ENCODE measurements around the gene CPXM2. TPM values are rescaled to one million over a fixed set of nuclear protein-coding genes. Genes with fewer than 3 reads are reported as not detected.

Gene CPXM2
- polyA plus RNA-seq, 2 donors: 1.5 to 4.2 TPM

GRCh38 chr10:123800289-123800688, 91.3 kb downstream of the CPXM2 start:
- H3K36me3 ChIP-seq (ENCODE audit: control insufficient read depth in 2 of 2, insufficient read depth in 2 of 2, low read length in 1 of 2): no peaks in the 10 kb centered on the region
- WGBS, 2 donors: 16 to 20% methylated on average over 9 of the region's 9 CpGs
- H3K4me3 ChIP-seq (ENCODE audit: low read depth in 1 of 2, low read length in 2 of 2): no peak overlapping the region
- no peaks in the 10 kb centered on the region for H3K9me3 ChIP-seq (ENCODE audit: control insufficient read depth in 2 of 2, insufficient read depth in 1 of 2, low read depth in 1 of 2, low read length in 1 of 2)
- H3K27ac ChIP-seq (ENCODE audit: low read depth in 2 of 2, low read length in 1 of 2): peak overlapping the region in 1 of 2 donors; percentile 57
- H3K27me3 ChIP-seq (ENCODE audit: control insufficient read depth in 1 of 2, insufficient read depth in 2 of 2, low read length in 2 of 2): no peaks in the 10 kb centered on the region
- peaks cover 0 to 2% of the 10 kb centered on the region in 2 donors for H3K4me1 ChIP-seq (ENCODE audit: control insufficient read depth in 2 of 2, insufficient read depth in 2 of 2, low read length in 1 of 2)

- Histone ChIP-seq H3K4me3 (ENCODE audit: low read depth in 1 of 2, low read length in 2 of 2) (no peak overlapping the region), H3K9me3 (ENCODE audit: control insufficient read depth in 2 of 2, insufficient read depth in 1 of 2, low read depth in 1 of 2, low read length in 1 of 2) (no peaks in the 10 kb centered on the region), H3K36me3 (ENCODE audit: control insufficient read depth in 2 of 2, insufficient read depth in 2 of 2, low read length in 1 of 2) (no peaks in the 10 kb centered on the region), H3K27me3 (ENCODE audit: control insufficient read depth in 1 of 2, insufficient read depth in 2 of 2, low read length in 2 of 2) (no peaks in the 10 kb centered on the region), H3K4me1 (ENCODE audit: control insufficient read depth in 2 of 2, insufficient read depth in 2 of 2, low read length in 1 of 2) (peaks cover 0 to 2% of the 10 kb centered on the region in 2 donors), H3K27ac (ENCODE audit: low read depth in 2 of 2, low read length in 1 of 2) (no peak overlapping the region)
- 68 to 69% methylated on average over 1 of the region's 1 CpG for WGBS, 2 donors
Measured at GRCh38 chr10:123798856-123799255, 92.8 kb downstream of the CPXM2 start.

- Histone ChIP-seq H3K36me3 (ENCODE audit: control insufficient read depth in 2 of 2, insufficient read depth in 2 of 2, low read length in 1 of 2) (no peaks in the 10 kb centered on the region), H3K27me3 (ENCODE audit: control insufficient read depth in 1 of 2, insufficient read depth in 2 of 2, low read length in 2 of 2) (no peaks in the 10 kb centered on the region), H3K4me3 (ENCODE audit: low read depth in 1 of 2, low read length in 2 of 2) (no peak overlapping the region), H3K27ac (ENCODE audit: low read depth in 2 of 2, low read length in 1 of 2) (no peak overlapping the region), H3K9me3 (ENCODE audit: control insufficient read depth in 2 of 2, insufficient read depth in 1 of 2, low read depth in 1 of 2, low read length in 1 of 2) (no peaks in the 10 kb centered on the region), H3K4me1 (ENCODE audit: control insufficient read depth in 2 of 2, insufficient read depth in 2 of 2, low read length in 1 of 2) (peaks cover 0 to 2% of the 10 kb centered on the region in 2 donors)
- 85 to 88% methylated on average over 3 of the region's 3 CpGs for WGBS, 2 donors
Measured at GRCh38 chr10:123797813-123798212, 93.8 kb downstream of the CPXM2 start.

- peaks cover 0 to 2% of the 10 kb centered on the region in 2 donors for H3K4me1 ChIP-seq (ENCODE audit: control insufficient read depth in 2 of 2, insufficient read depth in 2 of 2, low read length in 1 of 2)
- H3K36me3 ChIP-seq (ENCODE audit: control insufficient read depth in 2 of 2, insufficient read depth in 2 of 2, low read length in 1 of 2): no peaks in the 10 kb centered on the region
- H3K27ac ChIP-seq (ENCODE audit: low read depth in 2 of 2, low read length in 1 of 2): no peak overlapping the region
- WGBS, 2 donors: 76 to 88% methylated on average over 5 of the region's 5 CpGs
- H3K27me3 ChIP-seq (ENCODE audit: control insufficient read depth in 1 of 2, insufficient read depth in 2 of 2, low read length in 2 of 2): no peaks in the 10 kb centered on the region
- H3K9me3 ChIP-seq (ENCODE audit: control insufficient read depth in 2 of 2, insufficient read depth in 1 of 2, low read depth in 1 of 2, low read length in 1 of 2): no peaks in the 10 kb centered on the region
- H3K4me3 ChIP-seq (ENCODE audit: low read depth in 1 of 2, low read length in 2 of 2): no peak overlapping the region
Measured at GRCh38 chr10:123796736-123797135, 94.9 kb downstream of the CPXM2 start.

GRCh38 chr10:123795846-123796590, 95.6 kb downstream of the CPXM2 start:
- H3K27ac ChIP-seq (ENCODE audit: low read depth in 2 of 2, low read length in 1 of 2): no peak overlapping the region
- peaks cover 0 to 2% of the 10 kb centered on the region in 2 donors for H3K4me1 ChIP-seq (ENCODE audit: control insufficient read depth in 2 of 2, insufficient read depth in 2 of 2, low read length in 1 of 2)
- WGBS, 2 donors: 73 to 79% methylated on average over 11 of the region's 11 CpGs
- no peaks in the 10 kb centered on the region for H3K36me3 ChIP-seq (ENCODE audit: control insufficient read depth in 2 of 2, insufficient read depth in 2 of 2, low read length in 1 of 2)
- H3K4me3 ChIP-seq (ENCODE audit: low read depth in 1 of 2, low read length in 2 of 2): no peak overlapping the region
- no peaks in the 10 kb centered on the region for H3K27me3 ChIP-seq (ENCODE audit: control insufficient read depth in 1 of 2, insufficient read depth in 2 of 2, low read length in 2 of 2)
- H3K9me3 ChIP-seq (ENCODE audit: control insufficient read depth in 2 of 2, insufficient read depth in 1 of 2, low read depth in 1 of 2, low read length in 1 of 2): peaks cover 2% of the 10 kb centered on the region in 2 donors

DNA sequence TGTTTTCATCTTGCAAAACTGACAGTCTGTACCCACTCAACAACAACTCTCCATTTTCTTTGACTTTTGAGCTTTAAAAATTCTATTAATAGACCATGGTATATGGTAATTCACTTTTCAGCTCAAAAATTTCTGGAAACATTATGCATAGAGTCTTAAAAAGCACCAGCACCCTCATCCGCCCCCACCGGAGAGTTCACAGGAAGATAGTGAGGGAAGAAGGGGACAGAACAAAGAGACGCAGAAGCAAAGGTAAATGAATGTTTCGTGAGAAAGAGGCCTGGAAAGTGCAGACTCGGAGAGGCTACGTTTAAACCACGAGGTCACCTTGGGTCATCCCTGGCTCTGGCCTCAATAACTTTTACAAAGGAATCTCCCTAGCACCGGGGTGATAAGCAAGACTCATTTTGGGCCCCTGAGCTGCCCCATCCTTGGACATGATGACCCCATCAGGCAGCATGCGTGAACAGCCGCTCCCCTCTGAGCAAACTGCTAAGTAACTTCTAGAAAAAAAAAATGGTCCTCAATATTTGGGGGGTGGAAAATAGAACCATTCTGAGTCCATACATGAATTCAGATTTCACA, 96.3 kb downstream of the CPXM2 start:
- peaks cover 2% of the 10 kb centered on the region in 2 donors for H3K9me3 ChIP-seq (ENCODE audit: control insufficient read depth in 2 of 2, insufficient read depth in 1 of 2, low read depth in 1 of 2, low read length in 1 of 2)
- H3K27ac ChIP-seq (ENCODE audit: low read depth in 2 of 2, low read length in 1 of 2): no peak overlapping the region
- no peaks in the 10 kb centered on the region for H3K36me3 ChIP-seq (ENCODE audit: control insufficient read depth in 2 of 2, insufficient read depth in 2 of 2, low read length in 1 of 2)
- no peaks in the 10 kb centered on the region for H3K27me3 ChIP-seq (ENCODE audit: control insufficient read depth in 1 of 2, insufficient read depth in 2 of 2, low read length in 2 of 2)
- no peak overlapping the region for H3K4me3 ChIP-seq (ENCODE audit: low read depth in 1 of 2, low read length in 2 of 2)
- no peaks in the 10 kb centered on the region for H3K4me1 ChIP-seq (ENCODE audit: control insufficient read depth in 2 of 2, insufficient read depth in 2 of 2, low read length in 1 of 2)
- WGBS, 2 donors: 77 to 84% methylated on average over 10 of the region's 10 CpGs

GRCh38 chr10:123792248-123792978, 99.2 kb downstream of the CPXM2 start:
- WGBS, 2 donors: 80% methylated on average over 11 of the region's 11 CpGs
- Histone ChIP-seq H3K27me3 (ENCODE audit: control insufficient read depth in 1 of 2, insufficient read depth in 2 of 2, low read length in 2 of 2) (no peaks in the 10 kb centered on the region), H3K9me3 (ENCODE audit: control insufficient read depth in 2 of 2, insufficient read depth in 1 of 2, low read depth in 1 of 2, low read length in 1 of 2) (peaks cover 2 to 7% of the 10 kb centered on the region in 2 donors), H3K36me3 (ENCODE audit: control insufficient read depth in 2 of 2, insufficient read depth in 2 of 2, low read length in 1 of 2) (no peaks in the 10 kb centered on the region), H3K4me1 (ENCODE audit: control insufficient read depth in 2 of 2, insufficient read depth in 2 of 2, low read length in 1 of 2) (no peaks in the 10 kb centered on the region), H3K4me3 (ENCODE audit: low read depth in 1 of 2, low read length in 2 of 2) (no peak overlapping the region), H3K27ac (ENCODE audit: low read depth in 2 of 2, low read length in 1 of 2) (no peak overlapping the region)

- H3K9me3 ChIP-seq (ENCODE audit: control insufficient read depth in 2 of 2, insufficient read depth in 1 of 2, low read depth in 1 of 2, low read length in 1 of 2): peaks cover 2 to 7% of the 10 kb centered on the region in 2 donors
- 74 to 87% methylated on average over 13 of the region's 13 CpGs for WGBS, 2 donors
Measured at GRCh38 chr10:123790132-123790885, 101.3 kb downstream of the CPXM2 start.

GRCh38 chr10:123788981-123789380, 102.6 kb downstream of the CPXM2 start:
- Histone ChIP-seq H3K27me3 (ENCODE audit: control insufficient read depth in 1 of 2, insufficient read depth in 2 of 2, low read length in 2 of 2) (no peaks in the 10 kb centered on the region), H3K36me3 (ENCODE audit: control insufficient read depth in 2 of 2, insufficient read depth in 2 of 2, low read length in 1 of 2) (no peaks in the 10 kb centered on the region), H3K9me3 (ENCODE audit: control insufficient read depth in 2 of 2, insufficient read depth in 1 of 2, low read depth in 1 of 2, low read length in 1 of 2) (peaks cover 2 to 7% of the 10 kb centered on the region in 2 donors), H3K4me1 (ENCODE audit: control insufficient read depth in 2 of 2, insufficient read depth in 2 of 2, low read length in 1 of 2) (no peaks in the 10 kb centered on the region), H3K27ac (ENCODE audit: low read depth in 2 of 2, low read length in 1 of 2) (no peak overlapping the region), H3K4me3 (ENCODE audit: low read depth in 1 of 2, low read length in 2 of 2) (no peak overlapping the region)
- WGBS, 2 donors: 82 to 84% methylated on average over 5 of the region's 5 CpGs

More at GRCh38 chr10:123790132-123790885, 101.3 kb downstream of the CPXM2 start:
- H3K4me1 ChIP-seq (ENCODE audit: control insufficient read depth in 2 of 2, insufficient read depth in 2 of 2, low read length in 1 of 2): no peaks in the 10 kb centered on the region
- no peak overlapping the region for H3K4me3 ChIP-seq (ENCODE audit: low read depth in 1 of 2, low read length in 2 of 2)
- no peaks in the 10 kb centered on the region for H3K27me3 ChIP-seq (ENCODE audit: control insufficient read depth in 1 of 2, insufficient read depth in 2 of 2, low read length in 2 of 2)
- H3K27ac ChIP-seq (ENCODE audit: low read depth in 2 of 2, low read length in 1 of 2): peak overlapping the region in 1 of 2 donors; percentile 51
- no peaks in the 10 kb centered on the region for H3K36me3 ChIP-seq (ENCODE audit: control insufficient read depth in 2 of 2, insufficient read depth in 2 of 2, low read length in 1 of 2)
